ENCODE data around the gene TSPAN32. TPM values are rescaled to one million over a fixed set of nuclear protein-coding genes. Genes with fewer than 3 reads are reported as not detected.

Gene TSPAN32
- total RNA-seq, 1 experiment from 2014 or later: not detected

DNA sequence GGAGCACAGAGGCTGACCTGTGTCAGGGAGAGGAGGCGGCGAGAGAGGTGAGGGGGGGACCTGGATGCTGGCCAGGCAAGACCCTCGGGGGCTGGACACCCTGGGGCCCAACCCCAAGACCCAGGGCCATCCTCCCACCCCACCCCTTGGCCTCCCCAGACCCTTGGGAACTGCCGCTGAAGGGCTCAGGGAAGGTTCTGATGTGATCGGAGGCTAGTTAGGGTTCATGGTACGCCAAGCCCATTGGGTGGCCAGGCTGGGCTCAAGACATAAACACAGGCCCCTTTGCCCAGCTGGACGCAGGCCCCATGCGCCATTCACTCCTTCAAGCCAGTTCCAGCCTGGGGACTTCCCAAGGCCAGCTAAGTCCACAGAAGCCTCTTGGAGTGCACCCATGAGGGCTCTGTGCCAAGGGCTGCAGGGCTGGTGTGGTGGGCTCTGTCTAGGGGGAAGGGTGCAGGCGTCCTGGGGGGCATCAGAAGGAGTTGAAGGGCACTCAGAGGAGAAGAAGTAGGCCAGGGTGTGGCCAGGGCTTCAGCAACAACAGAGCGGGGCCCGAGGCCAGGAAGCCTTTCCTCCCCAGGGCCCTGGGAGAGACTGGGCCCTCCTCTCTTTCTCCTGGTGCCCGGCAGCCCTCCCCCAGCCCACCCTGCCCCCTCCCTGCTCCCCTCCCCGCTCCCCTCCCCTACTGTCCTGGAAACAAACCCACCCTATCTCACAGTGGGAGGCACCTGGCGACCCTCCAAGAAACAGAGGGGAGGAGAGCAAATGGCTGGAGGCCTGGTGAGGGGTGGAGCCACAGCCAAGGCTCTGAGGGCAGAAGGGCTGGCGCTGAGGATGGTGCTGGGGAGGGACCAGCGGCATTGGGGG lies 12.9 kb downstream of the TSPAN32 start:
- Histone ChIP-seq H2AFZ (ENCODE audit: low read depth, low read length, poor library complexity, severe bottlenecking) (no peak overlapping the region), H3K4me1 (ENCODE audit: control insufficient read depth in 1 of 2, insufficient read depth in 2 of 2, low read length in 2 of 2) (peaks cover 0 to 20% of the 10 kb centered on the region in 2 experiments), H4K20me1 (ENCODE audit: insufficient read depth) (no peaks in the 10 kb centered on the region), H3K27ac (ENCODE audit: low read depth, low read length) (no peak overlapping the region), H3K36me3 (ENCODE audit: control insufficient read depth in 1 of 2, insufficient read depth in 2 of 2, low read length in 2 of 2) (no peaks in the 10 kb centered on the region), H3K9me2 (ENCODE audit: insufficient read depth) (no peaks in the 10 kb centered on the region), H3K4me3 (replicated peaks in 1 of 2; ENCODE audit: low read depth in 1 of 2, low read length in 2 of 2) (no peak overlapping the region), H3K4me2 (ENCODE audit: low read length) (no peak overlapping the region), H3K79me2 (ENCODE audit: insufficient read depth, low read length) (no peaks in the 10 kb centered on the region), H3K9ac (ENCODE audit: low read length) (no peak overlapping the region), H3K27me3 (ENCODE audit: insufficient read depth, low read length) (no peaks in the 10 kb centered on the region), H3K9me3 (ENCODE audit: control insufficient read depth in 1 of 2, insufficient read depth in 1 of 2, low read depth in 1 of 2, low read length in 2 of 2) (no peaks in the 10 kb centered on the region)
- DNase-seq (ENCODE audit: low read depth, low spot score) (no peak), ATAC-seq (peak; percentile 55)
- RAD21 ChIA-PET (ENCODE audit: low non-redundant PET in 1 of 2, low total read pairs in 2 of 2, uncharacterized antibody in 2 of 2, unreplicated experiment in 2 of 2): no interaction called here
- CTCF ChIA-PET: interaction anchor here (1.6 kb wide), 1 partner anchor 10 kb away, joined by 3 read pairs; no protein-coding TSS in a partner anchor
- TF ChIP-seq, protein P1, sequence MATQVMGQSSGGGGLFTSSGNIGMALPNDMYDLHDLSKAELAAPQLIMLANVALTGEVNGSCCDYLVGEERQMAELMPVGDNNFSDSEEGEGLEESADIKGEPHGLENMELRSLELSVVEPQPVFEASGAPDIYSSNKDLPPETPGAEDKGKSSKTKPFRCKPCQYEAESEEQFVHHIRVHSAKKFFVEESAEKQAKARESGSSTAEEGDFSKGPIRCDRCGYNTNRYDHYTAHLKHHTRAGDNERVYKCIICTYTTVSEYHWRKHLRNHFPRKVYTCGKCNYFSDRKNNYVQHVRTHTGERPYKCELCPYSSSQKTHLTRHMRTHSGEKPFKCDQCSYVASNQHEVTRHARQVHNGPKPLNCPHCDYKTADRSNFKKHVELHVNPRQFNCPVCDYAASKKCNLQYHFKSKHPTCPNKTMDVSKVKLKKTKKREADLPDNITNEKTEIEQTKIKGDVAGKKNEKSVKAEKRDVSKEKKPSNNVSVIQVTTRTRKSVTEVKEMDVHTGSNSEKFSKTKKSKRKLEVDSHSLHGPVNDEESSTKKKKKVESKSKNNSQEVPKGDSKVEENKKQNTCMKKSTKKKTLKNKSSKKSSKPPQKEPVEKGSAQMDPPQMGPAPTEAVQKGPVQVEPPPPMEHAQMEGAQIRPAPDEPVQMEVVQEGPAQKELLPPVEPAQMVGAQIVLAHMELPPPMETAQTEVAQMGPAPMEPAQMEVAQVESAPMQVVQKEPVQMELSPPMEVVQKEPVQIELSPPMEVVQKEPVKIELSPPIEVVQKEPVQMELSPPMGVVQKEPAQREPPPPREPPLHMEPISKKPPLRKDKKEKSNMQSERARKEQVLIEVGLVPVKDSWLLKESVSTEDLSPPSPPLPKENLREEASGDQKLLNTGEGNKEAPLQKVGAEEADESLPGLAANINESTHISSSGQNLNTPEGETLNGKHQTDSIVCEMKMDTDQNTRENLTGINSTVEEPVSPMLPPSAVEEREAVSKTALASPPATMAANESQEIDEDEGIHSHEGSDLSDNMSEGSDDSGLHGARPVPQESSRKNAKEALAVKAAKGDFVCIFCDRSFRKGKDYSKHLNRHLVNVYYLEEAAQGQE (IDR thresholded peaks at IDR 0.05; ENCODE audit: low read depth): no peak
- TF ChIP-seq POLR2AphosphoS5 (IDR thresholded peaks at IDR 0.05; ENCODE audit: low read depth, low read length) (no peak), FOSL1 (IDR thresholded peaks at IDR 0.05; ENCODE audit: low read depth) (no peak), SIN3A (IDR thresholded peaks at IDR 0.05; ENCODE audit: low read depth) (no peak), RAD21 (IDR thresholded peaks at IDR 0.05; ENCODE audit: low read depth) (no peak), EGR1 (IDR thresholded peaks at IDR 0.05; ENCODE audit: low read depth) (no peak), SP1 (IDR thresholded peaks at IDR 0.05; ENCODE audit: low read depth) (no peak), EZH2phosphoT487 (IDR thresholded peaks at IDR 0.05; ENCODE audit: borderline replicate concordance) (no peak), ZFX (IDR thresholded peaks at IDR 0.05) (no peak), TCF7L2 (IDR thresholded peaks at IDR 0.05; ENCODE audit: borderline replicate concordance, extremely low read depth, insufficient read depth, insufficient read length) (no peak), ELF1 (IDR thresholded peaks at IDR 0.05; ENCODE audit: borderline replicate concordance, low read depth) (no peak), EZH2 (IDR thresholded peaks at IDR 0.05) (no peak), JUND (IDR thresholded peaks at IDR 0.05) (no peak), POLR2A (IDR thresholded peaks at IDR 0.05; ENCODE audit: borderline replicate concordance, extremely low read depth, insufficient read depth, insufficient read length) (no peak), ZNF274 (IDR thresholded peaks at IDR 0.05; ENCODE audit: low read depth, low read length) (no peak), YY1 (IDR thresholded peaks at IDR 0.05; ENCODE audit: extremely low read depth, insufficient replicate concordance, low read depth, low read length) (no peak)
- TF ChIP-seq, protein P2, sequence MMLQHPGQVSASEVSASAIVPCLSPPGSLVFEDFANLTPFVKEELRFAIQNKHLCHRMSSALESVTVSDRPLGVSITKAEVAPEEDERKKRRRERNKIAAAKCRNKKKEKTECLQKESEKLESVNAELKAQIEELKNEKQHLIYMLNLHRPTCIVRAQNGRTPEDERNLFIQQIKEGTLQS (IDR thresholded peaks at IDR 0.05): no peak
- TF ChIP-seq, protein P3, sequence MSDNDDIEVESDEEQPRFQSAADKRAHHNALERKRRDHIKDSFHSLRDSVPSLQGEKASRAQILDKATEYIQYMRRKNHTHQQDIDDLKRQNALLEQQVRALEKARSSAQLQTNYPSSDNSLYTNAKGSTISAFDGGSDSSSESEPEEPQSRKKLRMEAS (IDR thresholded peaks at IDR 0.05): no peak
- TF ChIP-seq, protein P4, sequence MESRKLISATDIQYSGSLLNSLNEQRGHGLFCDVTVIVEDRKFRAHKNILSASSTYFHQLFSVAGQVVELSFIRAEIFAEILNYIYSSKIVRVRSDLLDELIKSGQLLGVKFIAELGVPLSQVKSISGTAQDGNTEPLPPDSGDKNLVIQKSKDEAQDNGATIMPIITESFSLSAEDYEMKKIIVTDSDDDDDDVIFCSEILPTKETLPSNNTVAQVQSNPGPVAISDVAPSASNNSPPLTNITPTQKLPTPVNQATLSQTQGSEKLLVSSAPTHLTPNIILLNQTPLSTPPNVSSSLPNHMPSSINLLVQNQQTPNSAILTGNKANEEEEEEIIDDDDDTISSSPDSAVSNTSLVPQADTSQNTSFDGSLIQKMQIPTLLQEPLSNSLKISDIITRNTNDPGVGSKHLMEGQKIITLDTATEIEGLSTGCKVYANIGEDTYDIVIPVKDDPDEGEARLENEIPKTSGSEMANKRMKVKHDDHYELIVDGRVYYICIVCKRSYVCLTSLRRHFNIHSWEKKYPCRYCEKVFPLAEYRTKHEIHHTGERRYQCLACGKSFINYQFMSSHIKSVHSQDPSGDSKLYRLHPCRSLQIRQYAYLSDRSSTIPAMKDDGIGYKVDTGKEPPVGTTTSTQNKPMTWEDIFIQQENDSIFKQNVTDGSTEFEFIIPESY (IDR thresholded peaks at IDR 0.05; ENCODE audit: extremely low read depth, insufficient replicate concordance, low read length): no peak
- BruUV-seq (replicated peaks): no TSS peak
- POLR2A ChIA-PET: no interaction called here
- intact Hi-C loops (cut with micrococcal nuclease): no loop called here

Data from HCT116 (cell line).